NCI-H460 (cell line): Measurements from ENCODE around the gene RSPH9. TPM values are rescaled to one million over a fixed set of nuclear protein-coding genes. Genes with fewer than 3 reads are reported as not detected.

ENCODE experiments used
- DNase-seq: peaks from one replicate; pipeline ENCODE4 v3.0.0-alpha.2; 2016; ENCODE audit warnings: low read depth; ENCODE audit errors: extremely low read depth
- polyA plus RNA-seq: library from polyadenylated mRNA; depleted of rRNA; stranded (reverse); fragments of >200 nt; gene quantifications from 2 replicates; pipeline ENCODE4 v1.2.3, GENCODE V29; 2014; cell fraction: nucleus; rRNA removed
- total RNA-seq: library from RNA; depleted of rRNA; stranded (reverse); fragments of >200 nt; shearing (Covaris generic); gene quantifications from 2 replicates; pipeline ENCODE4 v1.2.3, GENCODE V29; 2014; rRNA removed

The RSPH9 gene, protein sequence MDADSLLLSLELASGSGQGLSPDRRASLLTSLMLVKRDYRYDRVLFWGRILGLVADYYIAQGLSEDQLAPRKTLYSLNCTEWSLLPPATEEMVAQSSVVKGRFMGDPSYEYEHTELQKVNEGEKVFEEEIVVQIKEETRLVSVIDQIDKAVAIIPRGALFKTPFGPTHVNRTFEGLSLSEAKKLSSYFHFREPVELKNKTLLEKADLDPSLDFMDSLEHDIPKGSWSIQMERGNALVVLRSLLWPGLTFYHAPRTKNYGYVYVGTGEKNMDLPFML
- total RNA-seq: 0.42 and 0.61 TPM in 2 replicates
- not detected in 2 replicates for polyA plus RNA-seq

DNA sequence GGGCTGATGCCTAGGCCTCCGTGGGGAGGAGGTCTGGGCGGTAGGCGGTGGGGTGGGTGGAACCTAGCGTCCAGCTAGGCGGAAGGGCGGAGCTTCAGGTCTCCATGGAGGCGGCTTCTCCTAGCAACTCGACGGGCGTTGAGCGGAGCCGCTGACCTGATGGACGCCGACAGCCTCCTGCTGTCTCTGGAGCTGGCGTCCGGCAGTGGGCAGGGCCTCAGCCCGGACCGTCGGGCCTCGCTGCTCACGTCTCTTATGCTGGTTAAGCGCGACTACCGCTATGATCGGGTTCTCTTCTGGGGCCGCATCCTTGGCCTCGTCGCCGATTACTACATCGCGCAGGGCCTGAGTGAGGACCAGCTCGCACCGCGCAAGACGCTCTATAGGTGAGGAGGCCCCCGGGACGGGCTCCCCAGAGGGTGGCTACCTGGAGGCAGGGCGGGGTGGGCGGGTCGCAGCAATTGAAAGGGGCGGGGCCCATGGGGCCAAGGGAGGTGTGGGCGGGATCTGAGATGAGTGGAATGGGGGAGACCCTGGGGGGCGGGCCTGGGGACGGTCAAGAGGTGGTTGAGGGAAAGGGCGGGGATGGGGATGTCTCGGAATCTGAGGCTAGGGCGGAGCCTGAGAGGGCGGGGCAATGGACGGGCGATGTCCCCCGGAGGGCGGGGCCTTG is at the start of gene RSPH9:
TSS of gene RSPH9 (plus strand) at position 97 of the 673 bp plus-strand sequence. CDS start at position 160, 63 bp downstream.
- DNase-seq: no peak

DNA sequence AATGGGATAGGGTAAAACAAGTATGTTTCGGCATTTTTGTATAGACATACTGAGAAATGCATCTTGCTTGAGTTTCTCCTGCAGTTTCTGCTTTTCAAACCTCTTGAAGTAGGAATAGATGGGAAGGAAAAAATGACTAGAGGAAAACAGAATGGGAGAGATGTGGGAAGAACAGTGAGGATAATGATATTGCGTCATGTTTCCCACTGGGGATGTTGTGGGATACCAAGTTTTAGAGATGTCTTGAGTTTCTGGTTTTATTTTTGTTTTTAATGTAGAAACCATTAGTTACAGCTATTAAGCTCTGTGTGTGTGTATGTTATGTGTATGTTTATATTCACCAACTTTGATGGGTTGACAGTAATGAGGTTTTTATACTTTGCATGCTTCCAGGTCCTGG is 44.2 kb upstream of the RSPH9 start:
- no peak for DNase-seq

DNA sequence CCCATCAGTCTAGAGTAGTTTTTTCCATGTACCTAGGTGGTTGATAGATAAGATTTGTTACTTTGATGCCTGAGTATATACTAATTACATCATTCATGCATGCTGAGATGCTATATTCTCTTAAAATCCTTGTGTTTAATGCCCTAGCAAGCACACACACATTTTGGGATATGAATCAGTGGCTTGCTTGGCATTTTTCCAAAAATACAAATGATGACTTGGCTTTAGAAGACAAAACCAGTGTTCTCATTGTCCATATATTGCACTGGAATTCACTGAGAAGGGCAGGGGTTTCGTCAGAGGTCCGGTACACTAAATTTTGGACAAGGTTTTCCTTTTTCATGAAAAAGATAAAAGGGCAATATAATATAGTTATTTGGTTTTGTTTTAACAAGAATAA is 40.7 kb upstream of the RSPH9 start:
- DNase-seq: no peak

DNA sequence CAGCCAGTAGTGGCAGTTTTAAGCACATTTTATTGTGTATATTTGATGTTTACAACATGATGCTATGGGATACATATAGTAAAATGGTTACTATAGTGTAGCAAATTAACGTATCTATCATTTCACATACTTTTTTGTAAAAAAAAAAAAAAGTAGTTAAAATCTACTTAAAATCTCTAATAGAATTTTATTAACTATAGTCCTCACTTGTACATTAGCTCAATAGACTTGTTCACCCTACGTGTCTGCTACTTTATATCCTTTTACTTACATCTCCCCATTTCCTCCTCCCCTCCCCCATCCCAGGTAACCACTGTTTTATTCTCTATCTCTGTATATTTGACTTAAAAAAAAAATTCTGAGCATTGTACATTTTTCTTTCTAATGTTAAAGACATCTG is 38.8 kb upstream of the RSPH9 start:
- DNase-seq: no peak

DNA sequence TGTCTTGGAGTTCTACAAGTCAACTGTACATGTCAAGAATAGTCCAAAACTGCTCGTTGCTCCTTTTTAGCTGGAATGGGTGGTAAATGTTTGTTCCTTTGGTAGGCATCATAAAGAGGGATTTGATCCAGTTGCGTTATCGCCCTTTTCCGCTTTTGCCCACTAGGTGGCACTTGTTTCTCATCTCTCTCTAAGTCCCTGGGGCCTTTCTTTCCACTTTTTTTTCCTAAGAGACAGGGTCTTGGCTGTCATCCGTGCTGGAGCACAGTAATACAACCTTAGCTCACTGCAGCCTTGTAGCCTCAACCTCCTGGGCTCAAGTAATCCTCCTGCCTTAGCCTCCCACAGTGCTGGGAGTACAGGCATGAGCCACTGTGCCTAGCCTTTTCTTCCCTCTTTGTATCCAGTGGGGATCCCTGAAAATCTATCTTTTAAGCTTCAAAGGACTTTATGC is 36.5 kb upstream of the RSPH9 start:
- peak; percentile 60 for DNase-seq

DNA sequence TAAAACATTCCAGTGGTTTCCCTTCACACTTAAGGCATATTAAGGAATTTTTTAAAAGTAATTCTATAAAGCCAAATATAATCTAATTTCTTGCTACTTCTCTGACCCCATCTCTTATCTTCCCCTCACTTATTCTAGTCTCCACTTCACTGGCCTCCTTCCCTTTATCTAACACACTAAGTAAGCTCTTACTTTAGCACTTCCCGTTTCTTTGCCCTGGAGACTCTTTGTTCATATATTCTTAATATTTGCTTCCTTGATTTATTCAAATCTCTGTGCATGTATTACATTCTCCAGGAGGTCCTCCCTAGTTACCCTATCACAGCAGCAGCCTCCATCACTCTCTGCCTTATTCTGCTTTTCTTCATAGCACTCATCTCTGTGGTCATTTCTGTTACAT is 36.0 kb upstream of the RSPH9 start:
- no peak for DNase-seq

DNA sequence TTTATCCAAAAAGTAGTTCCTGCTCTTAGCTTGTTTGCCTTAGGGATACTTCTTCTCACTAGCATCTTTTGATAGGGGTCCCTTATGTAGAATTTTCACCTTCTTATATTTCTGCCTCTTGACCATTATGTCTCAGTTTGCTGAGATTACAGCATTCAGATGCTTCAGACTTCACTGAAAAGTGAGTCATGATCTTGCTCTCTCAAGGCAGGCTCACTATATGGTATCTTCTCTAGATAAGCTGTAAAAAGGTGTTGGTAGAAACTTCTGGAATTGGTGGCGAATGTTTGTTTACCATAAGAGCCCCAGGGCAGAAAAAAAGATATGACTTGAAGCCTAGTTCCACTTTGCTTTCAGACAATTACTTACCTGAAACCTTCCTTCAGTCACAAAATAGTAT is 35.4 kb upstream of the RSPH9 start:
- no peak for DNase-seq

DNA sequence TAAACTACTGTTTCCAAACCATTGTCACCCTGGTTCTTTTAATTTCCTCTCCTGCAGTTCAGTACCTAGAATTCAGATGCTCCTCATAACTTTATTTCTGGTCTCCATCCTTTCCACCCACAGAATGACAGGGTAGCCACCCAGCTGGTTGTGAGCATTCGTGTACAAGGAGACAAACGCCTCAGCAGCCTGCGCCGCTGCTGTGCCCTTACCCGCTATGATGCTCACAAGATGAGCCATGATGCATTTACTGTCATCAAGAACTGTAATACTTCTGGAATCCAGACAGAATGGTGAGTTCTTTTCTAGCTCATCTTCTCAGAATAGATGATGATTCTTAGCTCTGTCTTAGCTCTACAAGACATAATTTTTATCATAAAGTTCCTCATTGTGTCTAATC is 34.4 kb upstream of the RSPH9 start:
- DNase-seq: no peak

DNA sequence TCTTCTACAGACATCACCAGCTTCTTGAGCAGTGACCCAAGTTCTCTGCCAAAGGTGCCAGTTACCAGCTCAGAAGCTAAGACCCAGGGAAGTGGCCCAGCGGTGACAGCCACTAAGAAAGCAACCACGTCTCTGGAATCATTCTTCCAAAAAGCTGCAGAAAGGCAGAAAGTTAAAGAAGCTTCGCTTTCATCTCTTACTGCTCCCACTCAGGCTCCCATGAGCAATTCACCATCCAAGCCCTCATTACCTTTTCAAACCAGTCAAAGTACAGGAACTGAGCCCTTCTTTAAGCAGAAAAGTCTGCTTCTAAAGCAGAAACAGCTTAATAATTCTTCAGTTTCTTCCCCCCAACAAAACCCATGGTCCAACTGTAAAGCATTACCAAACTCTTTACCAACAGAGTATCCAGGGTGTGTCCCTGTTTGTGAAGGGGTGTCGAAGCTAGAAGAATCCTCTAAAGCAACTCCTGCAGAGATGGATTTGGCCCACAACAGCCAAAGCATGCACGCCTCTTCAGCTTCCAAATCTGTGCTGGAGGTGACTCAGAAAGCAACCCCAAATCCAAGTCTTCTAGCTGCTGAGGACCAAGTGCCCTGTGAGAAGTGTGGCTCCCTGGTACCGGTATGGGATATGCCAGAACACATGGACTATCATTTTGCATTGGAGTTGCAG is 31.0 kb upstream of the RSPH9 start:
- DNase-seq: no peak

DNA sequence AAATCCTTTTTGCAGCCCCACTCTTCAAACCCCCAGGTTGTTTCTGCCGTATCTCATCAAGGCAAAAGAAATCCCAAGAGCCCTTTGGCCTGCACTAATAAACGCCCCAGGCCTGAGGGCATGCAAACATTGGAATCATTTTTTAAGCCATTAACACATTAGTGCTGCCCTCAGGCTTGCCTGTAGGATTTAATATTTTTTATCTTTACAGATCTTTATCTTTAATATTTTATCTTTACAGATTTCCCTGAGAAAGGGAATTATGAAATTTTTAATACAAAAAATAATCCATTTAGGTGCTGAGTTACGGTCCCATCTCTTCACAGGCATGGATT is 30.5 kb upstream of the RSPH9 start:
- no peak for DNase-seq

DNA sequence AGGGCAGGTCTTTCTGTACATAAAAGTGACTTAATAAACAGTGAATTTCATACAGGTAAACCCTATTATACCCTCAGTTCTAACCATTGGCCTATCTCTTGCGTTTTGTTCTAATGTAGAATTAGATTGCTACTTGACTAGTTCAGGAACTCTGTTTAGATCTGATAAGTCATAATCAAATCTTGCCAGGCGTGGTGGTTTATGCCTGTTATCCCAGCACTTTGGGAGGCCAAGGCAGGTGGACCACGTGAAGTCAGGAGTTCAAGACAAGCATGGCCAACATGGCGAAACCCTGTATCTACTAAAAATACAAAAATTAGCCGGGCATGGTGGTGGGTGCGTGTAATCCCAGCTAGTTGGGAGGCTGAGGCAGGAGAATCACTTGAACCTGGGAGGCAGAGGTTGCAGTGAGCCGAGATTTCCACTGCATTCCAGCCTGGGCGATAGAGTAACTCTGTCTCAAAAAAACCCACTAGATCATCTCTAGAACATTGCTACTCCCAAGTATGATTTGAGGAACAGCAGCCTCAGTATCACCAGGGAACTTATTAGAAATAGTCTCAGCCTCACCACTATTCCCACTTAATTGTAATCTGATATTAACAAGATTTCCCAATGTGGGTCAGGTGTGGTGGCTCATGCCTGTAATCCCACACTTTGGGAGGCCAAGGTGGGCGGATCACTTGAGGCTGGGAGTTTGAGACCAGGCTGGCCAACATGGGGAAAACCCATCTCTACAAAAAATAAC is 27.9 kb upstream of the RSPH9 start:
- no peak for DNase-seq

DNA sequence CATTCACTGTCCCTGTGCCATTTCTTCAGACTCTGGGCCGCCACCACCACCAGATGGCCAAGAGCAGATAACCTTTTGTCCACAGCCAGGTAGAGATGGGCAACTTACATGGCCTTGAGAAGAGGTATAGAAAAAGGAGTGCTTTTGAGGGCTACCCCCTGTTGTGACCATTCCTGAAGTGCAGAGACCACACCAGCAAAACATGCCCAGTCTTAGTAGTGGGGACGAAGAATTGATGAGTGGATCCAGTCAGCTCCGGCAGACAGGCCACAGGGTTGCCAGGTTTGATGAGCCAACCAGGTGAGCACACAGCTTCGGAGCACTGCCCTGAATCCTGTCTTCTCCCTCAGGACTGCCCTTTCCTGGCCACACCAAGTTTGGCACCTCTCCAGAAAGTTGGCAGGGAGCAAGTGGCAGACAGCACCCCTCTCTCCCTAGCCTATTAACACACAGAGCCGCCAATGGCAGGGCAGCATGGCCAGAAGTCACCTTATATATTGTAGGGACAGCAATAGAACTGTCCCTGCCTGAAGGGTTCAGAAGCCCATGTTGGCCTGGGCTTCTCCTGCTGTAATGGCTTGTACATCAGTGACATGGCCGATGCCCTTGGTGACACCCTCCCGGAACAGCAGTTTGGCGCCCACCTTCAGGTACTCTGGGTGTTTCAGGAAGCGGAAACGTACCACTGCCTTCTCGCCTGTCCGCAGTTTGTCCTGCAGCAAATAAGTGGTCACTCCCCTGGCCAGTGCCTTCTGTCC is 23.6 kb upstream of the RSPH9 start:
- DNase-seq: no peak

DNA sequence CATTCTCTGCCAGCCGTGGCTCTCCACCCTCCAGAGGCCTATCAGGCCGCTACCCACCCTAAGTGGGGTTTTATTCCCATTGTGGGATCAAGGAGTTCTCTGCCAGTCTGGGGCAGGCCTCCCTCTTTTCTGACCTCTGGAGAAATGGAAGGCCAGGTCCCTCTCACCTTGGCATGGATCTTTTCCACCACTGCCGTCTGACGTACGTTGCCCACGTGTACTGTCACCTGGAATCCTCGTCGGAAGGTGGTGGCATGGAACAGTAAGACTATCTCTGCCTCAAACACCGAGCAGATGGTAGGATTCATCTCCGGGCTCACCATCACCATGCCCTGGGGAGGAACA is 23.0 kb upstream of the RSPH9 start:
- DNase-seq: no peak

DNA sequence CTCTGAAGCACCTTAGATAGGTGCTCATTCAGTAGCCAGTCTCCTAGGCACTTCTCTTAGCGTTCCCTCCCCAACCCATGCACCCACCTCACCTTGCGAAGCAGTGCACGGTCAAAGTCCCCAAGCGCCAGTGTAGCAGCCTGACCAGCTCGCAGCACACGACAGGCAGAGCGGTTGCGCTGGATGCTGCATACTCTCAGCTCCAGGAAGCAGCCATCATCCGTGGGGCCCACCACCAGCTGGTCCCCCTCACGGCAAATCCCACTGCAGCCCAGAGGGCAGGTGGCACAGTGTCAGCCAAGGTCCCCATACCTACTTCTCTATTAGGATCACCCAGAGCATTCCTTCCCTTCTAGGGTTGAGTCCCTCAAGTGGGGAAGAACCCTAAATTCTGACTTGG is 22.3 kb upstream of the RSPH9 start:
- DNase-seq: no peak

DNA sequence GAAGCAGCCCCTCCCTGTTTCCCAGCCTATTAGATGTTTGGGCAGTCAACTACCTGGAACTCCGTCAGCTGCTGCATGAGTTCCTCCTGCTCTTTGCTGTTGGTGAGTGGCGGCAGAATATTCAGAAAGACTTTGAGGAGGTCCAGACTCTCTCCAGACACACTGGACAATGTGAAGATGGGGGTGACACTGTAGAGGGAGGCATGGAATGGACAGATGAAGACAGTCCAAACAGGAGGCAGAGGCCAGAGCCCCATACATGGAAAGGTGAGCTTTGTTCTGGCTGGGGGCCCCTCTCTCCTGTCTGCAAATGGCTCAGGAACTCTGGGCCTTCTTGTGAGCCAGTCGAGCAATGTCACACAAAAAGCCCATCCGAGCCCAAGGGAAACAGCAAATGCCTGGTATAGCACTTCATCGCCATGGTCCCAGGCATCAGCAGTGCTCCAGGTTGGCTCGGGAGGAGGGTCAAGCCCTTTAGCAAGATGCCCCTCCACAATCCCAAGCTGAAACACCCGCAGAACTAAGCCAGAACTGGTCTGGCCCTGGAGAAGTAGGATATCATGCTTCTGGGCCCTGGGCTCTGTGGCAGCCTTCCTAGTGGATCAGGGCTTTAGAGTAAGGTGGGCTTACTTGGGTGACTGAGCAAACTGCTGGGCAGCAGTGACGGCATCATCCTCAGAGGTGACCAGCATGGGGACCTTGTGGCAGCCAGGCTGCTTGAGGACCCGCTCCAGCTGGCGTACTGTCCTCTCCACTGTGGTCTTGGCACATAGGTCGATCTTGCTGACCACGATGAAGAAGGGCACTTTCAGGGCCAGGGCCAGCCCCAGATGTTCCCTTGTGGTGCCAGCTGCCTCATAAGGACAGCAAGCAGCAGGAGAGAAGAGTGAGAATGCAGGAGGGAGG is 20.7 kb upstream of the RSPH9 start:
- DNase-seq: no peak

DNA sequence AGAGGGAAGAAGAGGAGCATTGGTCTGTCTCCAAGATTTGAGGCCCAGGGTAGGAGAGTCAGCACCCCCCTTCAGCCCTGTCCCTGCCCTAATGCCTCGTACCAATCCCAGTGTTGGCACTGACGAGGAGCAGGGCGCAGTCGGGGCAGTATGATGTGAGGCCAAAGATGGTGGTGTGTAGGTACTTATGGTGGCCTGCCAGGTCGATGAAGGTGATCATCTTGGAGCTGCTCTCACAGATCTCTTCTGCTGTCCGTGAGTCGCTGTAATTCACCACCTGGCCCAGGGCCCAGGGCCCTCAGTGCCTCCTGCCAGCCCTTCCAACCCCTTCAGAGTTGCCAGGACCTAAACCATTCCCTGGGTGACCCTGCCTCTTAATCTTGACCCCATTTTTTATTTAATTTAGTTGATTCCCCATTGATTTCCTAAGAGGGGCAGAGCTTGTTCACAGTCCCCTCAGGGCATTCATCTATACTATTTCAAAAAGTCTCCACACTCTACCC is 20.0 kb upstream of the RSPH9 start:
- DNase-seq: no peak

DNA sequence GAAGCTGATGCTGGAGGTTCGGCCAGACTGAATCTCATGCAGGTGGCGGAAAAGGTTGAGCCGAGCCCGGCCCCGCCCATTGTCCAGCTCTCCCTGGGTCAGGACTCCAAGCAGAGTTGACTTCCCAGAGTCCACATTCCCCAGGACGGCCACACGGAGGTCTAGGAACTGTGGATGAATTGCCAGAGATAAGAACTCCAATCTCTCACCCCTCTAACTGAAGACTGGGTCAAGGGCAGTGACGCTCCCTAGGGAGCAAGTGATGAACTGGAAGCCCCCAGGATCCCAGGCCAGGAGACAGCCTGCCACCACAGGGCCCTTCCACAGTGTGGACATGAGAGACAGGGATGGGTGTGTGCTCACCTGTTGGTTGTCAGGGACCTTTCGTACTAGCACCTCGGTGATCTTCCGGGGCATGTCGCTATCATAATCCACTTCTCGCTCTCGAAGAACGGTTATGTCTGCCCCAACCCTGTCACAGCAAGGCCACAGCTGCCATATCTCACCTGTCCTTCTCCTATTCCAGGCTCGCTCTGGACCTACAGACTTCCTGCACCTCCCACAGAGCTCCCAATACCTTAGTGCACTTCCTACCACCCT is 19.3 kb upstream of the RSPH9 start:
- no peak for DNase-seq

DNA sequence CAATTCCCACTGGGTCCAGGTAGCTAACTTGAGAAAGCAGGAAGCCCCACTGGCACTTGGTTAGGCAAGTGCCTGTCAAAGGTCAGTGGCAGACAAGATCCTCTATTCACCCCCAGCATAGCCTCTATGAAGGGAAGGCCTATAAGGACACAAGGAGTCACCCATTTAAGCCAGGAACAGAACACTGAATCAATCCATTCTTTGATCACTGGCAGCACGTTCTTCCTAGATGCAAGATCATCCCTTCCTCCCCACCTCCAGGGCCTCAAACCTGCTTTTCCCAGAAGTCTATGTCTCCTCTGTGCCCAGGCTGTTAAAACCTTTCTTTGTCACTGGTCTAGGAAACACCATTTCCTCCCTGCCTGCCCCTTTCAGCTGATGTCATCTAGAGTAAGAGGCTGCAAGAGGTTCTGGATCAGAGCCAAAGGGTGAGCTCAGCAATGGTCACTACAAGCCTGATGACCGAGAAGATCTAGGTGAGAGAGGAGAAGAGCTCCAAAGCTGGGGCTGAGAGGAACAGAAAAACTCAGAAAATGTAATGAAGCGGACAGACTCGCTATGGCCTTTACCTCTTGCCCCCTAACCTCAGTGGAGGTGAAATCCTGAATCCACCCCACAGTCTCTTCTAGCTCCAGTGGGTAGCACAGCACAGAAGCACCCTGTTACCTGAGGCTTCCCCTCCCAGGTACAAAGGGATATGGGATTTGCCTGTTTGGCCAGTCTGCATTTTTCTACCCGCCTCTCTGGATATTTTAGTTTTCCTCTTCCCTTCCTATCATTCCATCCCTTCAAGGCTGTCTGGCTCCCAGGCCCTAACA is 17.6 kb upstream of the RSPH9 start:
- DNase-seq: peak; percentile 95
